GM20000 (cell line): Measurements from ENCODE around the gene FHIT.
A peak's percentile ranks its signal among the peaks of the same experiment; 100 is the strongest.

ENCODE experiments used
- DNase-seq: peaks from one replicate; pipeline ENCODE4 v3.0.0; 2012; ENCODE audit warnings: low spot score
- TF ChIP-seq, protein P1 (sequence below): IDR thresholded peaks from 2 replicates; pipeline ENCODE4 v1.5.1; 2012; ENCODE audit warnings: mild to moderate bottlenecking, control low read depth; ENCODE audit errors: extremely low read depth, missing control alignments

The FHIT gene

DNA sequence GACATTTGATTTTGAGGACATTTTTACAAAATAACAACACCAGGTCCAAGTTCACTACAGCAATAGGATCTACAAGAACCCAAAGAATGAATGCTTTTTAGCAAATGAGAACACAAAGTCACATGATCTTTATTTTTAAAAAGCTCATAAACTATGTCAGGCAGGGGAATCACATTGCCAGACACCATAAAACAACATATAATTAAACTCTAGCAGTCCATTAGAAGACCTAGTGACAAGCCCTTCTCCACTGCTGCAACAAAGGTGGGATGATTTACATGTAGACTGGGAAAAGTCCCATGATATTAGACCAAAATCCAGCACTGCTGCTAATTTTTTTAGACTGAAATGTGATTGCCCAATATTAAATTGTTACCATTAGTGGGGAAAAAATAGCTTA is 92.6 kb downstream of the FHIT start:
- DNase-seq, result no peak
- TF ChIP-seq, protein P1, sequence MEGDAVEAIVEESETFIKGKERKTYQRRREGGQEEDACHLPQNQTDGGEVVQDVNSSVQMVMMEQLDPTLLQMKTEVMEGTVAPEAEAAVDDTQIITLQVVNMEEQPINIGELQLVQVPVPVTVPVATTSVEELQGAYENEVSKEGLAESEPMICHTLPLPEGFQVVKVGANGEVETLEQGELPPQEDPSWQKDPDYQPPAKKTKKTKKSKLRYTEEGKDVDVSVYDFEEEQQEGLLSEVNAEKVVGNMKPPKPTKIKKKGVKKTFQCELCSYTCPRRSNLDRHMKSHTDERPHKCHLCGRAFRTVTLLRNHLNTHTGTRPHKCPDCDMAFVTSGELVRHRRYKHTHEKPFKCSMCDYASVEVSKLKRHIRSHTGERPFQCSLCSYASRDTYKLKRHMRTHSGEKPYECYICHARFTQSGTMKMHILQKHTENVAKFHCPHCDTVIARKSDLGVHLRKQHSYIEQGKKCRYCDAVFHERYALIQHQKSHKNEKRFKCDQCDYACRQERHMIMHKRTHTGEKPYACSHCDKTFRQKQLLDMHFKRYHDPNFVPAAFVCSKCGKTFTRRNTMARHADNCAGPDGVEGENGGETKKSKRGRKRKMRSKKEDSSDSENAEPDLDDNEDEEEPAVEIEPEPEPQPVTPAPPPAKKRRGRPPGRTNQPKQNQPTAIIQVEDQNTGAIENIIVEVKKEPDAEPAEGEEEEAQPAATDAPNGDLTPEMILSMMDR, result no peak

DNA sequence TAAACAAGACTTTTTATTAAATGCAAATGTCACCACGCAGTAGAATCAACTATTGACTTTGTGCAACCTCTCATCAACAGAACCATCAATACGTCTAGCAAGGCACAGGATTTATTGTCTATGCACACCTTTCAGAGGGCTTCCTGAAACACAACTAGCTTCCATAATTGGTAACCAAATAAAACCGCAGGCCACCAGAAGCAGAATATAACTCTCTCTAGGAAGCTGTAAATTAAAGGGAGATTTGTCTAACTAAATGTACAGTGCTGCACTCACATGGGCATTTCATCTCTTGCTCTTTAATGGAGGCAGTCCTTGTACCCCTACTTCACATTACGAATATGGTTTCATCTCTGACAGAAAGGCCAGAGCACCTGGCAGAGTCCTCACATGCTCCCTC is 93.0 kb downstream of the FHIT start:
- TF ChIP-seq, protein P1, result no peak
- DNase-seq, result no peak

DNA sequence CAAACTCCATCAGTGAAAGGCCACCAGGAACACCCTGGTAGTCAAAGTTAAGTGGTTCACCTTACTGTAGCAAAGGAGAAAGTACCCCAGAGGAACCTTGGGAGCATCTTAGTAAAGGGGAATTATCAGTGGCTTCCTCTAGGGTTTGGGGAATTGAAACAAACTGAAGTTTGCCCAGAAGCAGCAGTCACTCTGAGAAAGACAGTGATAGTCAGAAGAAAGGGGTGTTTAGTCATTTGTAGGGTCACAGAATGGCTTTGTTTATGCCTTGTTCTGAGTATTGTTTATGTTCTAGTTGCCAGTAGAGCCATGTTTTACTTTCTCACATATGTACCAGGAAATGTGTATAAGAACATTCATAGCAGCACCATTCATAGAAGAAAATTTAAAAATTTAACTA is 93.8 kb downstream of the FHIT start:
- TF ChIP-seq, protein P1, result no peak
- peak; percentile 18 for DNase-seq

DNA sequence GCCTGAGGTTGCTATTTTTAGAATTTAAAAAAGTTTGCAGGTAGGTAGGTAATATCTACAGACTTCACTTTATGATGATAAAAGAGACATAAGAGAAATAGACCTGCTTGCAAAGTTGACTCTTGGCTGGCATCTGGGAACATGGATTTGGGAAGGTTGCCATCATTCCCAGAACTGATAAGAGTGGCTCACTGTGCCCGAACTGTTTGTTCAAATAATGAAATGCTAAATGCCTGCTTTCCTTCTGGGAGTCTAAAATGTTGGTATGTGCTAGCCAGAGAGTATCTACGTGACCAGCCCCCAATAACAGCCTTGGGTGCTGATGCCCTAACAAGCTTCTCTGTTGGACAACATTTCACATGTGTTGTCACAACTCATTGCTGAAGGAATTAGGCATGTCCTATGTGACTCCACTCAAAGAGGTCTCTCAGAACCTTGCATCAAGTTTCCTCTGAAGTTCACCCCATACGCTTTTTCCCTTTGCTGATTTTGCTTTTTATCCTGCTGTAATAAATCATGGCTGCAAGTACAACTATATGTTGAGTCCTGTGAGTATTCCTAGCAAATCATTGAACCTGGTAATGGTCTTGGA is 95.5 kb downstream of the FHIT start:
- no peak for DNase-seq
- TF ChIP-seq, protein P1, result no peak

DNA sequence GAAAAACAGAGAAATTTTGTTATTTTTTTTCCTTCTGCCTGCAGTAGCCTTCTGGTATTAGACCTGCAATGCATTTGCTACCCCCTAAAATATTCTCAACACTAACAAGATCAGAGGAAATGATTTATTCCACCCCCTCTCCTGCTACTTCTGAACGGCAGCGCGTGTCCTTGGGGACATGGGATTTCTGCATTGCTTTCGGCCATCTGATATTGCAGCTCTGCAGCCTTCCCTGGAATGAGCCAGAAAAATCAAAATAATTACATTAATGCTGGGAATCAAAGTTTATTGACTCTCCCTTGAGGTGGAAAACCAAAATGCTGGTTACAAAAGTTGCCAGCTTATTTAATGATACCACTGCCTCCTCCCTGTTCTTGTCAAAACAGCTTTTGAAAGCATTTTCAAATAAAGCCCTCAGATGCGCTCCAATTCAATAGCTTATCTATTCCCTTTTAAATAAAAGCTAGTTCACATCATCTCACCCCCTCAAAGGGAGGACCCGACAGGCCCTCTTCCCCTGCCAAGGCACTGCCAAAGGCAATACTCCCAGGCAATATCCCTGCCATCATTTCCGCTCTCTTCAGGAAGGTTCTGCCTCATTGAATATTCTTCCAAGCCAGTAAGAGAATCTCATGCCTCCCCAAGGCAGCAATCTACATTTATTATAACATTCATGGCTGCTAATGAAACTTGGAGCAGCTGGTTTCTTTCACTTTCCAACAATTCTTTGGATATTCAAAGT is 96.6 kb downstream of the FHIT start:
- no peak for DNase-seq
- TF ChIP-seq, protein P1, result no peak

DNA sequence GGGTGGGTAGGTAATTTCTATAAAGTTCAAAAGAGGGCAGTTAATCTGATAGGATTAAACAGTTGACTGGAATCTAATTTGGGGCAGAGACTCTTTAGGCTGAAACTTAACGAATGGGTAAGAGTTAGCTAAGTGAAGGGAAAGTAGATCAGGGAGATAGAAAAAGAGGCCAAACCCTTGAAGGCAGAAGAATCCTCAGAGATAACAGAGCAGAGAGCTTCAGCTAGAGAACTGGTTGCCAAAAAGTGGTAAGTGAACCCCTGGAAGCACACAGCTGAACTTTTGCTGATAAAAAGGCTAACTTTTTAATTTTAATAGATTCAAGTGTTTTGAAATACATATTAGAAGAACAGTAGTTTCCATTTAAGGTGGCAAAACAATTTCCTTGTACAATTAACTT is 99.2 kb downstream of the FHIT start:
- TF ChIP-seq, protein P1, result no peak
- no peak for DNase-seq

DNA sequence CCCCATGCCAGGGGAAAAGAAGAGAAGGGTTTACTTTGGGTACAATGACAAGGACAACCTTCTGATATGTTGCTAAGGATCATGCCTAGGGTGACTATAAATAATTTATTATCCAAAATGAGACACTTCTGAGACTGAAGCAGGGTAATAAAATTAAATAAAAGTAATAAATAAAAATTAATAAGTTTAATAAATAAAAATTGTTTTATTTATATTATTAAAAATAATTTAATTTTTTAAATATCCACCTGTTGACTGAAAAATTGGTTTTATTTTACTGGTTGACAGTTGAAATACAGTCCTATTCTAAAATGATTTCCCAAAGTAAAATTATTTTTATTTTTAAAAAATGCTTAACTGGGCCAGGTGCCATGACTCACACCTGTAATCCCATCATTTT is 102.0 kb downstream of the FHIT start:
- DNase-seq, result no peak
- TF ChIP-seq, protein P1, result no peak
